GM12873 (cell line): Measurements from ENCODE around the gene MIEF2.

ENCODE experiments used
- CTCF ChIP-seq: IDR thresholded peaks from 2 replicates; pipeline ENCODE4 v1.5.1; 2012; ENCODE audit warnings: low read depth, mild to moderate bottlenecking, moderate library complexity, low read length, control low read depth; ENCODE audit not compliant: insufficient read depth; ENCODE audit errors: missing control alignments

MIEF2 gene

GRCh38 chr17:18230288-18231141 lies 29.9 kb upstream of the MIEF2 start:
- TF ChIP-seq CTCF, result no peak

GRCh38 chr17:18231164-18231563 lies 29.3 kb upstream of the MIEF2 start:
- TF ChIP-seq CTCF, result no peak

- no peak for TF ChIP-seq CTCF
These were observed 26.5 kb upstream of the MIEF2 start for GRCh38 chr17:18233803-18234518.

GRCh38 chr17:18234853-18235380 lies 25.5 kb upstream of the MIEF2 start:
- TF ChIP-seq CTCF, result no peak

- TF ChIP-seq CTCF, result no peak
These were observed 24.7 kb upstream of the MIEF2 start for GRCh38 chr17:18235743-18236256.

GRCh38 chr17:18236494-18236893 lies 24.0 kb upstream of the MIEF2 start:
- TF ChIP-seq CTCF, result no peak

GRCh38 chr17:18237461-18237860 lies 23.0 kb upstream of the MIEF2 start:
- TF ChIP-seq CTCF, result no peak
